GM21528 (cell line): Measurements from ENCODE around the gene GRIN2B.

Experiments used
- ATAC-seq: cut with Tn5 transposase; IDR thresholded peaks from one replicate; pipeline ENCODE4 v1.9.1; 2021; ENCODE audit warnings: mild to moderate bottlenecking, moderate library complexity; ENCODE audit not compliant: unreplicated experiment, low FRiP score

GRIN2B gene

GRCh38 chr12:13981296-13981962, at the start of gene GRIN2B:
Gene GRIN2B (minus strand): TSS chr12:13981602. CDS start chr12:13866208, 115,394 bp downstream.
- ATAC-seq = no peak

DNA sequence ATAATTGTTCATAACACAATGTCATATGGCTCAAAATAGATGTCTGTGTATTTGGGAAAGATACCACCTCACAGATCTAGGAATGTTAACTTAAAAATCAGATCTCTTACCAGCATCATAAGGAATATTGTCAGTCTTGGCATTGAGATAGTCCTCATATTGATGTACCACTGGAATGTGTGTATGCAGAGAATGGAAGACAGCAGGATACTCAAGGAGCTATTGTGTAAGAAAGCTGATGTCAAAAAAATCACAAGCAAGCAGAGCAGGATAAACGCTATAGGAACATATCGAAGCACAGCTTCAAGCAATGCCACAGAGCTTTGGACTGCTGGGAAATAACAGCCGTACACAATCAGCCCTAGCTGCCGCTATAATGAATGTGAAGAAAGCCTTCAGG, 45.1 kb upstream of the GRIN2B start:
- no peak for ATAC-seq

- ATAC-seq = no peak
These were observed 43.2 kb upstream of the GRIN2B start for GRCh38 chr12:14024591-14024990.

DNA sequence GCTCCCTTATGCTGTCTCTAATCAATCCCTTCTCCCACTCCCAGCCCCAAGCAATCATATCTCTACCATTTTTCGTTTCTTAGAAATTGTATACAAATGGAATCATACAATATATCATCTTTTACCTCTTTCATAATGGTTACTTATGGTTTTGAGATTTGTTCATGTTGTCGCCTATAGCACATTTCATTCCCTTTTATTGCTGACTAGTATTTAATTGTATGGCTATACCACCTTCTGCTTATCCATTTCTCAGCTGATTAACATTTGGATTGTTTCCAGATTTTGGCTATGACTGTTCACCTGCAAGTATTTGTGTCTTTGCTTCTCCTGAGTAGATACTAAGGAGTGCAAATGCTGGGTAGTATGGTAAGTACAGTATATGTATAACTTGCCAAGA, 36.7 kb upstream of the GRIN2B start:
- no peak for ATAC-seq

- ATAC-seq = no peak
These were observed 29.6 kb upstream of the GRIN2B start for GRCh38 chr12:14010989-14011388.

- no peak for ATAC-seq
These were observed 26.2 kb upstream of the GRIN2B start for GRCh38 chr12:14007639-14008038.

GRCh38 chr12:13992585-13992984, 11.2 kb upstream of the GRIN2B start:
- no peak for ATAC-seq

- ATAC-seq = no peak
These were observed 10.7 kb upstream of the GRIN2B start for GRCh38 chr12:13992106-13992505.

DNA sequence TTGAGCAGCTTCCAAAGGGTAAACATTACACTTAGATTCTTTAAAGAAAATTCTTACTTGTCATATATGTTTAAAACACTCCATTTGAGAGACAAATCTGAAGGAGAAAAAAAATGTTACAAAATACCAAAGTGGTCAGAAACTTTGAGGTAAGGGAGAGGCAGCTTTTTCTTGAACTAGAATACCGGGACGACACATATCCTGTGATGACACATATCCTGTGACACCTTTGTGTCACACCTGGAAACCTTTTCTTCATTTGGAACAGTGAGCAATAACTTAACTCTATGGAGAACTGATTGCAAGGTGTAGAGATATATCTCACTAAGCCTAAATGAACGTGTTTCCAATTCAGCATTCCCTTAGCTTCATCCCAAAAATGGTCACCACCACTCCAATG, 4.6 kb upstream of the GRIN2B start:
- ATAC-seq = no peak

GRCh38 chr12:13981990-13982389, 588 bp upstream of the GRIN2B start:
- ATAC-seq = no peak

GRCh38 chr12:13980538-13981295, 685 bp downstream of the GRIN2B start:
- ATAC-seq = no peak

GRCh38 chr12:13979772-13980378, 1.5 kb downstream of the GRIN2B start:
- ATAC-seq = no peak

DNA sequence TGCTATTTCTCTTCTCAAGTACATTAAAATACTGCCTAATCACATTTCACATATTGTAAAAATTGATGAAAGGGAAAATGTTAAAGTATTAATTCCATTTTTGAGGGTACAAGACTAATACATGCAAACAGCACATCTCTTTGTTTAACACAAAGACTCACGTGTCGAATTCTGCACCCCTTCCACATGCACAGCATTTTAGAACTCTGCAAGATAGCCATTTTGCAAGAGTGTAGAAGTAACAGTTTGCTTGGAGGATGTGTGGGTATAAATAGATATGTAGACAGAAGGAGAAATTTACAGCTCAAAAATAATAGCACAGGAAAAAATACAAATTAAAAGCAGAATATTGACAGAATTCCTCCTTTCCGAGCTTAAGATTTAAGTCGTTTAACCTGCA, 2.5 kb downstream of the GRIN2B start:
- no peak for ATAC-seq

GRCh38 chr12:13976880-13977279, 4.5 kb downstream of the GRIN2B start:
- no peak for ATAC-seq

DNA sequence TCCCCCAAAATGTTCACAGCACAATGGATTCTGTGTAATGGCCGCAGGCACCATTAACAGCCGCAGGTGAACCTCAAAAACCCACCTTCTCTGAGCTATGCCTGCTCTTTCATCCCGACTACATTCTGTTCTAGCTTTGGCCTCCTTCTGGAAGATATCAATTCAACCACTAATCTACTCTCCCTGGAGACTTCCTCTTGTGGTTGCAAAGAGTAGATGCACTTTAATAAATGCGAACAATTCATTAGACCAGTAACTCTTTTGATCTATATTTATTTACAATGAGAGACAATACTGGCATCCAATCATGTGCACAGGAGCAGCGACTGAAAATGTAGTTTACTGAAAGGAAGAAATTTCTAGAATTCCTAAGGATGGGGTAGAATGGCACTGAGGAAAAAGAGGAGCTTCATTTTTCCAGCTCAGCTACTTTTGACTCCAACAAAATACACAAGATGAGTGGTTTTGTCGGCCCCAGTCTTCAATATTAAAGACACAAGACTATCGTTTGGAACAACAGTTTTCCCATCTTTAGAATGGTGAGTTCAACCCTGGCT, 5.3 kb downstream of the GRIN2B start:
- ATAC-seq = no peak

DNA sequence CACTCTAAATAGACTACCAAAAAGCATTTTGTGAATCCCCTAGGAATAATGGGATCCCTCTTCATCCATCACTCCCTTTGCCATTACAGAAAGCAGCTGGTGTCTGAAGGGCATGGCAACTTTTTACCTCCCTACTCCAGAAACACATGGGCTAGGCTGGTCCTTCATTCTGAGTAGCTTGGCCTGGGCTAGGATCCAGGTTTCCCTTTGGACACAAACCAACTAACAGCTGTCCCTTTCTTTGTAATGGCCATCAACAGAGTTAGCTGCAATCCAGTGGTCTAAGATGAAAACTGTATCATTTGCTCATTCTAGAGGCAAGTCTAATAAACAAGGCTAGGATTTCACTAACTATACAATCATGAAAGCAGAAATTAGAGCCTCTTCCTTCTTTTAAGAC, 7.4 kb downstream of the GRIN2B start:
- no peak for ATAC-seq

DNA sequence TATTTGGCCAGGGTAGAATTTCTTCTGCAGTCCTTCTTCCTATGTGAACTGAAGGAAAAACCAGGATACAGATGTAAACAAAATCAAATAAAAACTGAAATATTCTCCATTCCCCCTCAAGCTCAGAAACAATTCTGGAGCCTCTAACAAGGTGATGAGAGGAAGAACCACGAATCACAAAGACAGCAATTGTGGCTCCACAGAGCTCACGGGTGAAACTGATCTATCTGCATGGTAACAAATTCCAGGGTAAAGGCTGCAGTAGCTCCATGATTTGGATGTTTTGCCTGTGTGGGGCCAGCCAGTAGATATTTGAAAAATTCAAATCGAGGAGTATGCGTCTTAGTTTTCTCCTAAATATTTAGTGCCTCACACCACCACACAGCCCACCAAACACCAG, 10.6 kb downstream of the GRIN2B start:
- ATAC-seq = no peak

- no peak for ATAC-seq
These were observed 13.1 kb downstream of the GRIN2B start for GRCh38 chr12:13968281-13968680.

GRCh38 chr12:13964666-13965065, 16.7 kb downstream of the GRIN2B start:
- ATAC-seq = no peak

DNA sequence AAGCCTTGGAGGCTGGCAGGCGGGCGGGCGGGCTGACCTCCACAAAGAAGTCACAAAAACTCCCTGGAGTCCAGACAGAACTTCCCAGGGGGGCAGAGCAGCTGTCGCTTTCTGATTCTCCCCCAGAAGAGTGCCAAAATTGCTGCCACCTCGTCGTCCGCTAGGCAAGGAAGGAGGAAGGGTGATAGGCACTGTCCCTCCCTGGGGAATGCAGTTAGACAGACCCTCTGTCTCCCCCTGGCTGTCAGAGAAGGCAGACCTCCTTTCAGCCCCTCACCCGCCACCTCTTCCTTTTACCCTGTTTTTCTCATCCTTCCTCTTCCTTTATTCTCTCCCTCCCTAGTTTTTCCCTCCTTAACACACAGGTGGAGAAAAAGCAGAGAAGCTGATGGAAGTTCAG, 18.7 kb downstream of the GRIN2B start:
- ATAC-seq = no peak

- ATAC-seq = no peak
These were observed 19.4 kb downstream of the GRIN2B start for GRCh38 chr12:13961971-13962370.
